IMR-90 (cell line): ENCODE data around the gene C17orf50. TPM values are rescaled to one million over a fixed set of nuclear protein-coding genes. Genes with fewer than 3 reads are reported as not detected.

ENCODE experiments used
- ATAC-seq: fragments of 200-7000 bp; cut with Tn5 transposase; 2 replicates; pipeline ENCODE4 v1.9.1; 2020; ENCODE audit warnings: low read depth, mild to moderate bottlenecking, moderate library complexity
- BruUV-seq: library from RNA; stranded (reverse); fragments of 400-500 nt; replicated peaks from 2 replicates; lab custom pipeline; 2021; lab: Mats Ljungman, UMichigan
- CTCF ChIA-PET: fragments of 300-600 bp; formaldehyde crosslinking; extraction: SDS; loops from one replicate; lab custom pipeline; 2021; ENCODE audit warnings: antibody characterized with exemption; lab: Yijun Ruan, JAX
- POLR2A ChIA-PET: fragments of 300-600 bp; sonication (Branson Sonifier 250); formaldehyde crosslinking; loops from one replicate; lab custom pipeline; 2022; ENCODE audit warnings: antibody characterized with exemption; ENCODE audit not compliant: unreplicated experiment; lab: Charles Lee
- DNase-seq: peaks from one replicate; pipeline ENCODE4 v3.0.0; 2013
- H2AFZ ChIP-seq: replicated peaks from 2 replicates; pipeline ENCODE3; 2013; ENCODE audit warnings: low read length, mild to moderate bottlenecking; ENCODE audit not compliant: poor library complexity
- H2AK5ac ChIP-seq: 2 replicates; pipeline ENCODE4 v1.6.1; 2013; ENCODE audit warnings: low read depth, low read length, inconsistent platforms
- H2AK9ac ChIP-seq: replicated peaks from 2 replicates; pipeline ENCODE3; 2013; ENCODE audit warnings: mild to moderate bottlenecking, low read depth, low read length, moderate library complexity; ENCODE audit not compliant: poor library complexity
- H2BK120ac ChIP-seq: 2 replicates; pipeline ENCODE4 v1.6.1; 2013; ENCODE audit warnings: low read depth, low read length, inconsistent platforms
- H2BK15ac ChIP-seq: 3 replicates; pipeline ENCODE4 v1.6.1; 2013; ENCODE audit warnings: low read depth, low read length, inconsistent platforms
- H2BK20ac ChIP-seq: 2 replicates; pipeline ENCODE4 v1.6.1; 2013; ENCODE audit warnings: low read depth, mild to moderate bottlenecking, inconsistent platforms, low read length, moderate library complexity
- H2BK5ac ChIP-seq: 2 replicates; pipeline ENCODE4 v1.6.1; 2013; ENCODE audit warnings: mild to moderate bottlenecking, low read depth, low read length, inconsistent platforms; ENCODE audit not compliant: poor library complexity, severe bottlenecking
- H3K14ac ChIP-seq: replicated peaks from 2 replicates; pipeline ENCODE4 v1.6.1; 2013; ENCODE audit warnings: low read depth, low read length, inconsistent platforms
- H3K18ac ChIP-seq: 2 replicates; pipeline ENCODE4 v1.6.1; 2013; ENCODE audit warnings: low read depth, low read length, control low read depth
- H3K23ac ChIP-seq: 2 replicates; pipeline ENCODE4 v1.6.1; 2013; ENCODE audit warnings: low read depth, low read length, inconsistent platforms
- H3K27ac ChIP-seq: 2 replicates; pipeline ENCODE4 v1.5.1; 2013; ENCODE audit warnings: mild to moderate bottlenecking, control low read depth, low read length; ENCODE audit not compliant: insufficient read depth
- H3K27me3 ChIP-seq: 2 replicates; pipeline ENCODE4 v1.6.1; 2013; ENCODE audit warnings: low read length; ENCODE audit not compliant: control insufficient read depth, insufficient read depth
- H3K36me3 ChIP-seq: 2 replicates; pipeline ENCODE4 v1.6.1; 2013; ENCODE audit warnings: low read length, mixed read lengths; ENCODE audit not compliant: control insufficient read depth, insufficient read depth
- H3K4ac ChIP-seq: 2 replicates; pipeline ENCODE4 v1.6.1; 2013; ENCODE audit warnings: low read depth, low read length, inconsistent platforms
- H3K4me1 ChIP-seq: 2 replicates; pipeline ENCODE4 v1.6.1; 2013; ENCODE audit warnings: low read length, mixed read lengths; ENCODE audit not compliant: control insufficient read depth, insufficient read depth
- H3K4me2 ChIP-seq: 2 replicates; pipeline ENCODE4 v1.6.1; 2013; ENCODE audit warnings: low read depth, mild to moderate bottlenecking, control low read depth, low read length, moderate library complexity
- H3K4me3 ChIP-seq: 2 replicates; pipeline ENCODE4 v1.5.1; 2013; ENCODE audit warnings: low read depth, mild to moderate bottlenecking, control low read depth, low read length, moderate library complexity; ENCODE audit not compliant: insufficient read depth
- H3K56ac ChIP-seq: 2 replicates; pipeline ENCODE4 v1.6.1; 2013; ENCODE audit warnings: low read length, inconsistent platforms; ENCODE audit not compliant: insufficient read depth; ENCODE audit errors: extremely low read depth
- H3K79me1 ChIP-seq, 2 experiments: 2 replicates each; pipeline ENCODE4 v1.6.1; 2013; ENCODE audit warnings: low read length in 2 of 2, inconsistent platforms in 1 of 2, low read depth in 1 of 2
- H3K9ac ChIP-seq: 2 replicates; pipeline ENCODE4 v1.6.1; 2013; ENCODE audit warnings: low read depth, low read length, control low read depth
- H3K9me1 ChIP-seq: 2 replicates; pipeline ENCODE4 v1.6.1; 2013; ENCODE audit warnings: low read length, inconsistent platforms; ENCODE audit not compliant: insufficient read depth
- H3K9me3 ChIP-seq: 2 replicates; pipeline ENCODE4 v1.6.1; 2013; ENCODE audit warnings: low read length; ENCODE audit not compliant: control insufficient read depth, insufficient read depth
- H4K20me1 ChIP-seq: 2 replicates; pipeline ENCODE4 v1.6.1; 2013; ENCODE audit warnings: low read length, inconsistent platforms; ENCODE audit not compliant: insufficient read depth
- H4K5ac ChIP-seq: 2 replicates; pipeline ENCODE4 v1.6.1; 2013; ENCODE audit warnings: mild to moderate bottlenecking, low read depth, low read length, control low read depth
- H4K8ac ChIP-seq, 2 experiments: 2 replicates each; pipeline ENCODE4 v1.6.1; 2013; ENCODE audit warnings: low read depth in 2 of 2, low read length in 2 of 2, control low read depth in 1 of 2, inconsistent platforms in 1 of 2
- H4K91ac ChIP-seq: 2 replicates; pipeline ENCODE4 v1.6.1; 2013; ENCODE audit warnings: low read depth, low read length, inconsistent platforms; ENCODE audit not compliant: insufficient read depth
- BHLHE40 ChIP-seq: fragments of 150-350 bp; IDR thresholded peaks from 2 replicates; pipeline ENCODE4 v1.6.1; 2016; ENCODE audit warnings: mild to moderate bottlenecking, low read depth, low read length
- CEBPB ChIP-seq: IDR thresholded peaks from 2 replicates; pipeline ENCODE4 v1.6.1; 2012; ENCODE audit warnings: low read depth, low read length, improper control_type of control experiment
- ELK1 ChIP-seq: fragments of 150-350 bp; IDR thresholded peaks from 2 replicates; pipeline ENCODE4 v1.6.1; 2016; ENCODE audit warnings: low read depth, mild to moderate bottlenecking, low read length, moderate library complexity, borderline replicate concordance
- FOS ChIP-seq: fragments of 150-350 bp; IDR thresholded peaks from 2 replicates; pipeline ENCODE4 v1.6.1; 2016; ENCODE audit warnings: low read depth, low read length
- RAD21 ChIP-seq: IDR thresholded peaks from 2 replicates; pipeline ENCODE4 v1.6.1; 2012; ENCODE audit warnings: low read length, improper control_type of control experiment
- SMC3 ChIP-seq: fragments of 150-350 bp; IDR thresholded peaks from 2 replicates; pipeline ENCODE4 v1.6.1; 2016; ENCODE audit warnings: low read depth, mild to moderate bottlenecking, antibody characterized with exemption, low read length, moderate library complexity
- USF2 ChIP-seq: fragments of 150-350 bp; IDR thresholded peaks from 2 replicates; pipeline ENCODE4 v1.6.1; 2017; ENCODE audit warnings: mild to moderate bottlenecking, antibody characterized with exemption, low read length, low read depth
- WGBS, 2 experiments: methylation state at CpG; one replicate each; pipeline versions ENCODE4 v1.1.5 to v1.1.7; 2013; ENCODE audit warnings: missing lambda C conversion rate in 2 of 2; ENCODE audit not compliant: insufficient read length in 1 of 2; ENCODE audit errors: extremely low coverage in 2 of 2; 5-methylcytosine and 5-hydroxymethylcytosine counted together
- dilution Hi-C: fragments of 300-500 bp; cut with HindIII; formaldehyde crosslinking; loops from one replicate; pipeline ENCODE4 v1.14.3; 2018; ENCODE audit warnings: low sequenced_read_pairs; ENCODE audit not compliant: unreplicated experiment
- in situ Hi-C: fragments of 300-500 bp; cut with MboI; formaldehyde crosslinking; loops from 3 replicates; pipeline ENCODE4 v1.14.3; 2019; ENCODE audit warnings: low sequenced_read_pairs, inconsistent platforms, mixed read lengths
- intact Hi-C: fragments of 100-400 bp; cut with micrococcal nuclease; formaldehyde crosslinking; loops from 2 replicates; pipeline ENCODE4 v1.10.0; 2022
- polyA plus RNA-seq, 3 experiments: library from polyadenylated mRNA; depleted of rRNA; stranded (reverse); fragments of >200 nt; gene quantifications; 2 replicates each; pipeline ENCODE4 v1.2.3, GENCODE V29; 2012; ENCODE audit warnings: low replicate concordance in 1 of 3
- total RNA-seq: library from RNA; depleted of rRNA; stranded (reverse); fragments of >200 nt; gene quantifications from 2 replicates; pipeline ENCODE4 v1.2.3, GENCODE V29; 2012

The C17orf50 gene
- total and polyA plus RNA-seq, 2 of the 4 experiments (the other 2 are of a cell fraction) = not detected

GRCh38 chr17:35723735-35724134 is 37.0 kb upstream of the C17orf50 start:
- H4K5ac ChIP-seq = no peak overlapping the region
- H3K4me1 ChIP-seq = peaks cover 15% of the 10 kb centered on the region
- dilution Hi-C loops (no loop called here), intact Hi-C loops (no loop called here), in situ Hi-C loops (no loop called here)
- peaks cover 13% of the 10 kb centered on the region; the same call in 1 of the 2 replicates for H4K20me1 ChIP-seq
- no peak overlapping the region for H2BK5ac ChIP-seq
- no peak overlapping the region for H3K18ac ChIP-seq
- no peak overlapping the region for H3K56ac ChIP-seq
- H3K4me2 ChIP-seq = no peak overlapping the region
- WGBS, 2 experiments = 100% methylated on average over 1 of the region's 2 CpGs; no CpG with 5 or more reads in 1 of the 2 experiments
- ATAC-seq (no peak), DNase-seq (no peak)
- no peak overlapping the region for H3K4ac ChIP-seq
- H2BK15ac ChIP-seq = no peak overlapping the region
- H2AK9ac ChIP-seq = no peak overlapping the region
- POLR2A ChIA-PET = no interaction called here
- no peak overlapping the region for H4K8ac ChIP-seq
- H3K9me3 ChIP-seq = no peaks in the 10 kb centered on the region
- H3K36me3 ChIP-seq = peaks cover 23% of the 10 kb centered on the region
- no peak overlapping the region for H2BK20ac ChIP-seq
- peaks cover 6 to 31% of the 10 kb centered on the region in 2 experiments; a peak in 3 of 4 replicates for H3K79me1 ChIP-seq
- H2AK5ac ChIP-seq = no peak overlapping the region
- H3K9me1 ChIP-seq = peaks cover 14% of the 10 kb centered on the region
- no peak for TF ChIP-seq CEBPB
- no peak for TF ChIP-seq FOS
- TF ChIP-seq SMC3 = no peak
- no peak for TF ChIP-seq RAD21
- no peak for TF ChIP-seq ELK1
- TF ChIP-seq USF2 = no peak
- TF ChIP-seq BHLHE40 = no peak
- H3K27me3 ChIP-seq = no peaks in the 10 kb centered on the region
- no peak overlapping the region for H2AFZ ChIP-seq
- CTCF ChIA-PET = no interaction called here
- no peak overlapping the region for H3K4me3 ChIP-seq
- no peak overlapping the region for H4K91ac ChIP-seq
- no TSS peak for BruUV-seq
- H3K23ac ChIP-seq = no peak overlapping the region
- no peak overlapping the region for H3K27ac ChIP-seq
- no peak overlapping the region for H3K9ac ChIP-seq
- H2BK120ac ChIP-seq = no peak overlapping the region
- H3K14ac ChIP-seq = no peak overlapping the region
